GM10266 (cell line): ENCODE measurements around the gene OTOS.

Experiments used
- DNase-seq: peaks from one replicate; pipeline ENCODE4 v3.0.0; 2012; ENCODE audit errors: extremely low spot score
- CTCF ChIP-seq: IDR thresholded peaks from 2 replicates; pipeline ENCODE4 v1.5.1; 2012; ENCODE audit warnings: mild to moderate bottlenecking, low read depth; ENCODE audit not compliant: control insufficient read depth, insufficient read depth; ENCODE audit errors: missing control alignments

The OTOS gene

GRCh38 chr2:240131941-240132650, 8.4 kb downstream of the OTOS start:
- TF ChIP-seq CTCF = no peak
- no peak for DNase-seq

- DNase-seq = no peak
- TF ChIP-seq CTCF = no peak
Measured at GRCh38 chr2:240131296-240131695, 9.2 kb downstream of the OTOS start.

GRCh38 chr2:240130393-240131195, 9.9 kb downstream of the OTOS start:
- TF ChIP-seq CTCF = no peak
- no peak for DNase-seq

- TF ChIP-seq CTCF = no peak
- no peak for DNase-seq
Measured at GRCh38 chr2:240129731-240130392, 10.6 kb downstream of the OTOS start.

GRCh38 chr2:240129311-240129710, 11.1 kb downstream of the OTOS start:
- no peak for DNase-seq
- no peak for TF ChIP-seq CTCF

- TF ChIP-seq CTCF = no peak
- DNase-seq = no peak
Measured at GRCh38 chr2:240128608-240129145, 11.8 kb downstream of the OTOS start.
